Psoas muscle (tissue), 8 donors: ENCODE data around the gene ENTHD1. TPM values are rescaled to one million over a fixed set of nuclear protein-coding genes. Genes with fewer than 3 reads are reported as not detected.

ENCODE experiments used
- ATAC-seq, 4 donors: fragments of 200-7000 bp; cut with Tn5 transposase; one replicate each; pipeline ENCODE4 v1.9.1; 2020; ENCODE audit warnings: moderate library complexity in 3 of 4, mild to moderate bottlenecking in 2 of 4
- DNase-seq, 2 donors: peaks; one replicate each; pipeline ENCODE4 v3.0.0-alpha.2; 2020
- H3K27ac ChIP-seq: fragments of 200-600 bp; one replicate; pipeline ENCODE4 v1.8.0; 2022
- H3K27me3 ChIP-seq, 3 donors: fragments of 200-600 bp in 1 of 3; one replicate each; pipeline versions ENCODE4 v1.6.1 to v1.8.0; 2013 to 2022; ENCODE audit warnings: low read length in 2 of 3, mild to moderate bottlenecking in 2 of 3, moderate library complexity in 1 of 3; ENCODE audit not compliant: insufficient read depth in 3 of 3
- H3K36me3 ChIP-seq, 2 donors: fragments of 200-600 bp in 1 of 2; one replicate each; pipeline versions ENCODE4 v1.6.1 to v1.8.0; 2013 to 2022; ENCODE audit warnings: low read depth in 1 of 2, mild to moderate bottlenecking in 1 of 2, moderate library complexity in 1 of 2; ENCODE audit not compliant: insufficient read depth in 1 of 2
- H3K4me1 ChIP-seq: fragments of 200-600 bp; one replicate; pipeline ENCODE4 v1.8.0; 2022
- H3K4me3 ChIP-seq: fragments of 200-600 bp; one replicate; pipeline ENCODE4 v1.8.0; 2022; ENCODE audit warnings: mild to moderate bottlenecking
- H3K9me3 ChIP-seq: fragments of 200-600 bp; one replicate; pipeline ENCODE4 v1.8.0; 2022
- CTCF ChIP-seq: fragments of 200-600 bp; IDR thresholded peaks from one replicate; pipeline ENCODE4 v1.8.0; 2022; ENCODE audit warnings: antibody characterized with exemption
- WGBS, 3 donors: extraction: QIAGEN DNeasy Blood & Tissue Kit; methylation state at CpG; one replicate each; pipeline versions ENCODE4 v1.1.6 to v1.1.7; 2013; 5-methylcytosine and 5-hydroxymethylcytosine counted together
- intact Hi-C, 2 donors: fragments of 100-400 bp; cut with DNase I; formaldehyde crosslinking; loops; one replicate each; pipeline versions ENCODE4 v1.11.0 to v1.14.2; 2022
- polyA plus RNA-seq, 3 donors: library from polyadenylated mRNA; stranded (reverse); fragments of 200-250 nt; gene quantifications; one replicate each; pipeline ENCODE4 v1.2.3, GENCODE V29; 2013
- total RNA-seq, 4 donors: library from RNA; stranded (reverse); fragmentation: NEBNext Ultra II Directional in 2 of 4; extraction: Animal tissue kit (Norgen Biotek cat#: 25700) in 2 of 4; gene quantifications; one replicate each; pipeline versions ENCODE4 v1.2.1 to v1.2.4, GENCODE V29; 2021 to 2023
- donor health status: healthy with polysubstance abuse.
- donor health status: DM: no; HTN: no; CAD: no; lungs with moderate emphysema.
- donor health status: Bipolar disorder and iron deficiency.
- donor health status: healthy.
- donor health status: DM: yes; HTN: yes; CAD: no.
- donor health status: DM: no; HTN: no; CAD: no.
- donor health status: DM: no; HTN: no; CAD: no.
- donor health status: DM: yes; HTN: yes; CAD: no.

ENTHD1 gene
- total and polyA plus RNA-seq, 7 donors, result not detected

DNA sequence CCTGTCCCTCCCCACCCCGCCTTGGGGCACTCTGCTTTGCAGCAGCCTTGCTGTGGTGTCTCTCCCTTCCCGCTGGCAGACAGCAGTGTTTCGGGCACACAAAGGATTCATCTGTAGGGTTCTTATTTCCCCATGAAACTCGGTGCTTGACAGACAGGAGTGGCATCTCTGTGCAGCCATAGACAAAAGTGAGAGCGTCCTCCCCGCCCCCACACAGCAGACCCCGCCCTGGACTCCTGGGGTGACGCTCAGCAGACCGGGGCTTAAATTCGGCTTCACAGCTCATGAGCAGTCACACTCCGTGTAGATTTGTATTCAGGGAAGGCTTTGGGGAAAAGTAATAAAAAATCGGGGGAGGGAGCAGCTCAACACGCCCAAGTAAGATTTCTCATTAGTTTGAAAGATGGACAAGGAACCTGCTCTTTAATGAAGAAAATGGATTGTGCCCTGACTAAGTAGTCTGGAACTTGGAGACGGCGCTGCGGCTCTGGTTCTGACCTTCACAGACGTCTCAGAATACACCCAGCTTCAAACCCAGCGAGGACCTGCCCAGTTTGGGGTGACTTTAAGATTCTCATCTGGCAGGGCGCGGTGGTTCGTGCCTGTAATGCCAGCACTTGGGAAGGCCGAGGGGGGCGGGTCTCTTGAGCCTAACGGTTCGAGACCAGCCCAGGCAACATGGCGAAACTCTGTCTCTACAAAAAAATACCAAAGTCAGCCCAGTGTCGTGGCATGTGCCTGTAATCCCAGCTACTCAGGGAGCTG, 187.0 kb downstream of the ENTHD1 start:
- H3K9me3 ChIP-seq, result no peaks in the 10 kb centered on the region
- H3K4me3 ChIP-seq, result no peak overlapping the region
- H3K36me3 ChIP-seq, result no peaks in the 10 kb centered on the region
- H3K27me3 ChIP-seq, result no peaks in the 10 kb centered on the region
- H3K27ac ChIP-seq, result no peak overlapping the region
- ATAC-seq, result no peak
- no peak for DNase-seq
- H3K4me1 ChIP-seq, result peaks cover 17% of the 10 kb centered on the region
- 85 to 90% (median 87%) methylated on average over 27 of the region's 27 CpGs for WGBS, 3 donors
- intact Hi-C loops, result no loop called here
- no peak for TF ChIP-seq CTCF

GRCh38 chr22:39705386-39705785, 188.2 kb downstream of the ENTHD1 start:
- H3K27ac ChIP-seq, result no peak overlapping the region
- no peaks in the 10 kb centered on the region for H3K36me3 ChIP-seq
- intact Hi-C loops, result no loop called here
- H3K9me3 ChIP-seq, result no peaks in the 10 kb centered on the region
- no peaks in the 10 kb centered on the region for H3K27me3 ChIP-seq
- H3K4me3 ChIP-seq, result no peak overlapping the region
- ATAC-seq (no peak), DNase-seq (no peak)
- H3K4me1 ChIP-seq, result peaks cover 17% of the 10 kb centered on the region
- TF ChIP-seq CTCF, result no peak
- WGBS, 3 donors, result 94 to 96% (median 95%) methylated on average over 12 of the region's 12 CpGs

- TF ChIP-seq CTCF, result no peak
- no peaks in the 10 kb centered on the region for H3K36me3 ChIP-seq
- intact Hi-C loops, result no loop called here
- H3K4me1 ChIP-seq, result peaks cover 17% of the 10 kb centered on the region
- H3K4me3 ChIP-seq, result no peak overlapping the region
- H3K27ac ChIP-seq, result peak overlapping the region; percentile 75
- H3K27me3 ChIP-seq, result no peaks in the 10 kb centered on the region
- H3K9me3 ChIP-seq, result no peaks in the 10 kb centered on the region
- DNase-seq (peak; percentile 78 to 93), ATAC-seq (peak; percentile 90 to 93 (median 92))
- WGBS, 3 donors, result 16 to 19% (median 18%) methylated on average over 17 of the region's 17 CpGs
These were observed 189.5 kb downstream of the ENTHD1 start for GRCh38 chr22:39703928-39704639.

DNA sequence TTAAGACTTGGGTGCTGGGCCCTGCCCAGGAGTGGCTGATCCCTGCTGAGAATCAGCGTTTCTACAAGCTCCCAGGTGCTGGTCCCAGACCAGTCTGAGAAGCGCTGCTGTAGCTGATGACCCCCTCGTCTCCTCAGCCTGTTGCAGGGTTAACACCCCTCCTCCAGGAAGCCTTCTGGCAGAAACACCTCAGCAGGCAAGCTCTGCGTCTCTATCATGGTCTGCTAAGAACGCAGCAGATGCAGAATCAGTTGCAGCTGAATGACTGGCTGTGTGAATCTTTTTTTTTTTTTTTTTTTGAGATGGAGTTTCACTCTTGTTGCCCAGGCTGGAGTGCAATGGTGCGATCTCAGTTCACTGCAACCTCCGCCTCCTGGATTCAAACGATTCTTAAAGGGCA, 190.5 kb downstream of the ENTHD1 start:
- Histone ChIP-seq H3K27me3 (peaks cover 0 to 4% (median 0%) of the 10 kb centered on the region in 3 donors), H3K9me3 (no peaks in the 10 kb centered on the region), H3K4me3 (no peak overlapping the region), H3K27ac (no peak overlapping the region), H3K36me3 (no peaks in the 10 kb centered on the region), H3K4me1 (peaks cover 17% of the 10 kb centered on the region)
- ATAC-seq, result peak in 2 of 4 donors; percentile 23 to 42
- TF ChIP-seq CTCF, result no peak
- intact Hi-C loops, result no loop called here
- WGBS, 3 donors, result 22 to 26% (median 22%) methylated on average over 8 of the region's 8 CpGs
- no peak for DNase-seq
